GM12873 (cell line): ENCODE measurements around the gene PXDC1.

Experiments used
- TF ChIP-seq, protein P1 (sequence below): IDR thresholded peaks from 2 replicates; pipeline ENCODE4 v1.5.1; 2012; ENCODE audit warnings: low read depth, mild to moderate bottlenecking, moderate library complexity, low read length, control low read depth; ENCODE audit not compliant: insufficient read depth; ENCODE audit errors: missing control alignments

Gene PXDC1

DNA sequence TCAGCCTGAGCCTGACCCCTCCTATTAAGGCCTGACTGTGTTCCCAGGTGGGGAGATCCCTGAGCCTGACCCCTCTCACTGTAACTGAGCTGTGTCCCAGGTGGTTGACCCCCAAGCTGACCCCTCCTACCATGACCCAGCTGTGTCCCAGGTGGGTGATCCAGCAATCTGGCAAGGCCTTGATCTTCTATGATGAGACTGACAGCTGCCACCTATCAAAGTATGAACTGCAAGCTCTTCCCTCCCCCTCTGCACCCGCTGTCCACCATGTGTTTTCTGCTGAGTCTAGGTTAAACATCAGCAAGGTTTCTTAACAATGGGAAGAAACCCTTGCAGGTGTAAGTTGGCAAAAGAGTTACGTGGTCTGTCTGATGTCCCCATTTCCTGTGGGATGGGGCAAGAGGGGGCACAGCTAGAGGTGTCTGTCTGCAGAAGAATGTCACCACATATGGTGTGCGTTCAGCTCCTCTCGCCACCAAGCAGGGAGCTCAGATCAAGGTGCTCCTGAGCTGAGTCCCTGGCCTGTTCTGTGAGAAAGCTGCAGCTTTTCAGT lies 5.9 kb downstream of the PXDC1 start:
- TF ChIP-seq, protein P1, sequence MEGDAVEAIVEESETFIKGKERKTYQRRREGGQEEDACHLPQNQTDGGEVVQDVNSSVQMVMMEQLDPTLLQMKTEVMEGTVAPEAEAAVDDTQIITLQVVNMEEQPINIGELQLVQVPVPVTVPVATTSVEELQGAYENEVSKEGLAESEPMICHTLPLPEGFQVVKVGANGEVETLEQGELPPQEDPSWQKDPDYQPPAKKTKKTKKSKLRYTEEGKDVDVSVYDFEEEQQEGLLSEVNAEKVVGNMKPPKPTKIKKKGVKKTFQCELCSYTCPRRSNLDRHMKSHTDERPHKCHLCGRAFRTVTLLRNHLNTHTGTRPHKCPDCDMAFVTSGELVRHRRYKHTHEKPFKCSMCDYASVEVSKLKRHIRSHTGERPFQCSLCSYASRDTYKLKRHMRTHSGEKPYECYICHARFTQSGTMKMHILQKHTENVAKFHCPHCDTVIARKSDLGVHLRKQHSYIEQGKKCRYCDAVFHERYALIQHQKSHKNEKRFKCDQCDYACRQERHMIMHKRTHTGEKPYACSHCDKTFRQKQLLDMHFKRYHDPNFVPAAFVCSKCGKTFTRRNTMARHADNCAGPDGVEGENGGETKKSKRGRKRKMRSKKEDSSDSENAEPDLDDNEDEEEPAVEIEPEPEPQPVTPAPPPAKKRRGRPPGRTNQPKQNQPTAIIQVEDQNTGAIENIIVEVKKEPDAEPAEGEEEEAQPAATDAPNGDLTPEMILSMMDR = no peak

DNA sequence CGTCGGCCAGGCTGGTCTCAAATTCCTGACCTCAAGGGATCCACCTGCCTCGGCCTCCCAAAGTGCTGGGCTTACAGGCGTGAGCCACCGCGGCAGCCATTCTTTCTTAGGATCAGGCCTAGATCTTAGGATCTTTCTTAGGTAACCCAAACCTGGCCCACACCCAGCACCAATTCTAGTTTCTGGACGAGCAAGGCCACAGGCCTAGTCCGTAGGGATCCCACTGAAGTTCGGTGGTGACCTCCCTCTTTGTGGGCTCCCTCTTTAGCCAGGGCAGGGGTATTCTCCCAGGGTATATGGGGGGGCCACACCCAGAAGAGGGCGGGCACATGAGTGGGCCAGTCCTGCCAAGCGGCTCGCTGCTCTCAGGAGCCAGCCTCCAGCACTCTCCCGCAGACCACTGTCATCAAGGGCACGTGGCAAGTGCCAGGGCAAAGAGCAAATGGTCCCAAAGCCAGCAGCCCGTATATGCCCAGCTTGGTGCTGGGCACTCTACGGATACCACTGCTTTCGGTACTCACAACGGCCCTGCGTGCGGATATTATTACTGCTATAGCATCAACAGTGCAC lies 6.5 kb downstream of the PXDC1 start:
- TF ChIP-seq, protein P1 = no peak

DNA sequence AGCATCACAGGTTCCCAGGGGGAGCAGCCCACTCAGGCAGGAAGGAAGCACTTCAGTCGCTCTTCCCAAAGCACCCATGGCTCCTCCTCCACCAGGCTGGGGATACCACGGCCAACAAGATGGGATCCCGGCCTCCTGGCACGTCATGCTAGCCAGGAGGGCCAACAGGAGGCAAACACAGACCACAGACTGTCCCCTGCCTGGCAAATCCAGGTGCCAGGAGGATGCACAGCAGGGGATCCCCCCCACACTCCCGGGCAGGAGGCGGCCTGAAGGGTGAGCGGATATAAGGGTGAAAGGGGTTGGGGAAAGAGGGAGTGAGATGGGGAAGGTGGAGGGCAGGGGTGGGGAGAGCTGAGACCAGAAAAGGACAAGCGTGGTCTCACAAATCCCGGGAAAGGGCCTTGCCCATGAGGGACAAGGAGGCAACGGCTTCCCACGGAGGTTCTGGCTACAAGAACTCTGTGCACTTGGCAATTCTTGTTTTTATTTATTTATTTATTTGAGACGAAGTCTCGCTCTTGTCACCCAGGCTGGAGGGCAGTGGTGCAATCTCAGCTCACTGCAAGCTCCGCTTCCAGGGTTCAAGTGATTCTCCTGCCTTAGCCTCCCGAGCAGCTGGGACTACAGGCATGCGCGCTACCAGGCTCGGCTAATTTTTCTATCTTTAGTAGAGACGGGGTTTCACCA lies 7.2 kb downstream of the PXDC1 start:
- TF ChIP-seq, protein P1 = no peak

DNA sequence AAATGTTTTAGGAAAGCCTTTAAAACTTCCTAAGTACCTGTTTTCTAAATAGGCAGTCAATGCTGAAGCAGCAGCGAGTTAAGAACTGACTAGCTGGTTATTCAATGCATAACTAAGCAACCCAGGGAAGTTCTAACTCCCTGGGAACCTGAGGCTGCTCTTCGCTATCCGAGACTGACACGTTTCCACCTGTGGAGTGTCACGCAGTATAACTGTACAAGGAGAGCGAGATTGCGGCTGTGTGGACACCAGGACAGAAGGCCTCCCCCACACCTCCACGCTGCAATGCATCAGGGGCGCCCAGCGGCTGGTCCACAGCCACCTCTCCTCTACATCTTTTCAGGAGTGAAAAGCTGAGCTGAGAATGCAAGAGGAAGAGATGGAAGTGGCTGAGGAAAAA lies 8.0 kb downstream of the PXDC1 start:
- TF ChIP-seq, protein P1 = no peak

DNA sequence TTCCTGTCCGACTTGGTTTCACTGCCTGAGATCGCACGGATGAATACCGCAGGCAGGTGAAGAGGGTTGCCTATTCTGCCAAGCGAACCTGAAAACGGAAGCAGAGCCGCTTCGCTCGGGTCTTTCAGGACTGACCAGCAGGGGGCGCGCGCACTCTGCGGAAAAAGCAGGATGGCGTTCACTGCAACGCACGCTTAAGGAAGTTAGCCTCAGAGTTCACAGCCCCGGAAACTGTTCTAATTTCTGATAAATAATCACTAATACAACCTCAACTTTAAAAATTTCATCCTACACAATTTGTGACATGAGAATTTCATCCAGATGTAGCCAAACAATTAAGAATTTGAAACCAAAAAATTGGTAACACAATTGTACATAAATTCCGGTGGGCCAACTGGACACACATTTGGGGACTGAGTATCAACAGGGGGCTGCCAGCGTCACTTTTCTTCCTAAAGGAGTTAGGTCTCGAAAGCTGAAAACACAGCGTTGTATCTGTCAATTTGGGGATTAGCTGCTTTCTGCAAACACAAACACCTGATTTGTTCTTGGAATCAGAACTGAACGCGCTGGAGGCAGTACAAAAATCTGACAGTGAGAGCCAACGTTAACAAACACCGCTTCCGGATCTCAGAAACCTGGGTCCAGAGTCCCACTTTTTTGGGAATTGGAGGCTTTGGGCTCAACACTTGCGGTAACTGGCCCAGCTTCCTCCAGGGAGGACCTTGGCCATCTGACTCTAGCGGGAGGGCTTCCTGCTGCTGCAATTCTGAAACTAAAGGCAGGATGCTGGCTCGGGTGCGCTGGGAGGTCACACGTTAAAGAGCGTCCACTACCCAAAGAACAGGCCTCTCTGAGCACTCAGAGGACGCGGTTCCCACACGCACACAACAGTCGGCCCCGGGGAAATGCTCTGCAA lies 8.8 kb downstream of the PXDC1 start:
- TF ChIP-seq, protein P1 = peak; percentile 86

DNA sequence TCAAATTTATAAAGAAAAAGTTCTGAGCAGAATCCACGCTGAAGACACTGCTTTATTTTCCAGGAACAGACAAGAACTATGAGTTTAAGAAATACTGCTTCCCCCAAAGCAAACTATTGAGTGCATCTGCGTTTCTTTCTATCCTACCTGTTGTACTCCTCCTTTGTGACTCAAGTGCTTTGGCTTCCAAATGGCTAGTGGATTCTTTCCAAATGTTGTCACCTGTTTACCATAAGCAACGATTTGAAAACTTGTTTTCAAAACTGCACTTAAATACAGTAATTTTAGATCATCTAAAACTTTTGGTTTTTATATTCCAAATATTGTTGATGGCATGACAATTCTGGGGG lies 9.5 kb downstream of the PXDC1 start:
- TF ChIP-seq, protein P1 = no peak

DNA sequence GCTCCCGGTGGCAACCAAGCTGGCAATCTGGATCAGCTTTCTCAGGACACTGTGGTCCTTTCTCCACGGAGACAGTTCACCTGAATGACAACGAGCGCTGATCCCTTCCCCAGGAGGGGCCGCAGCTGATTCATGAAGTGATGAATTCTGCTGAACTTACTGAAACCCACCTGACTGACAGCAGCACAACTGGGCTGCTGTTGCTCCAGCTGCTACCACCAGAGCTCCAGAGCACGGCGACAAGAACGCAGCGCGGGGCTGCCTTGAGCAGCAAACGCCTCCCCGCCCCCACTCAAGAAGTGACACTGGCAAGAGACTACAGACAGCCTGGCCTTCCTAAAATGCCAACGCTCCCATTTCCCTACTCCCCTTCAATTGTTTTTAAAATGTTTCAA lies 10.0 kb downstream of the PXDC1 start:
- TF ChIP-seq, protein P1 = no peak
